Measurements from ENCODE around the gene TENT5C. TPM values are rescaled to one million over a fixed set of nuclear protein-coding genes. Genes with fewer than 3 reads are reported as not detected.

The TENT5C gene
- total RNA-seq, 1 experiment from 2014 or later = 1.4 TPM

- RAD21 ChIA-PET (ENCODE audit: low non-redundant PET in 1 of 2, low total read pairs in 2 of 2, uncharacterized antibody in 2 of 2, unreplicated experiment in 2 of 2) = no interaction called here
Observed at GRCh38 chr1:117657949-117658660, 52.3 kb downstream of the TENT5C start.

GRCh38 chr1:117658676-117659075 lies 52.8 kb downstream of the TENT5C start:
- Histone ChIP-seq H3K79me2 (ENCODE audit: insufficient read depth, low read length) (no peaks in the 10 kb centered on the region), H3K27ac (ENCODE audit: low read depth, low read length) (no peak overlapping the region), H4K20me1 (ENCODE audit: insufficient read depth) (no peaks in the 10 kb centered on the region), H3K36me3 (ENCODE audit: control insufficient read depth in 1 of 2, insufficient read depth in 2 of 2, low read length in 2 of 2) (no peaks in the 10 kb centered on the region), H3K9me3 (ENCODE audit: control insufficient read depth in 1 of 2, insufficient read depth in 1 of 2, low read depth in 1 of 2, low read length in 2 of 2) (no peaks in the 10 kb centered on the region), H3K4me3 (replicated peaks in 1 of 2; ENCODE audit: low read depth in 1 of 2, low read length in 2 of 2) (no peak overlapping the region), H3K27me3 (ENCODE audit: insufficient read depth, low read length) (no peaks in the 10 kb centered on the region), H3K4me2 (ENCODE audit: low read length) (no peak overlapping the region), H3K4me1 (ENCODE audit: control insufficient read depth in 1 of 2, insufficient read depth in 2 of 2, low read length in 2 of 2) (peaks cover 5 to 10% of the 10 kb centered on the region in 2 experiments), H3K9me2 (ENCODE audit: insufficient read depth) (no peaks in the 10 kb centered on the region), H2AFZ (ENCODE audit: low read depth, low read length, poor library complexity, severe bottlenecking) (no peak overlapping the region), H3K9ac (ENCODE audit: low read length) (no peak overlapping the region)
- DNase-seq (ENCODE audit: low read depth, low spot score) (no peak), ATAC-seq (no peak)
- POLR2A ChIA-PET = no interaction called here
- intact Hi-C loops (cut with micrococcal nuclease) = no loop called here
- RAD21 ChIA-PET (ENCODE audit: low non-redundant PET in 1 of 2, low total read pairs in 2 of 2, uncharacterized antibody in 2 of 2, unreplicated experiment in 2 of 2) = no interaction called here
- no TSS peak for BruUV-seq (replicated peaks)
- CTCF ChIA-PET = no interaction called here
- TF ChIP-seq JUND (IDR thresholded peaks at IDR 0.05) (no peak), CEBPB (IDR thresholded peaks at IDR 0.05; ENCODE audit: low read depth) (no peak), SP1 (IDR thresholded peaks at IDR 0.05; ENCODE audit: low read depth) (no peak), ZBTB33 (IDR thresholded peaks at IDR 0.05; ENCODE audit: extremely low read depth, insufficient replicate concordance, low read length) (no peak), ZNF274 (IDR thresholded peaks at IDR 0.05; ENCODE audit: low read depth, low read length) (no peak), FOSL1 (IDR thresholded peaks at IDR 0.05; ENCODE audit: low read depth) (no peak), CTCF (IDR thresholded peaks at IDR 0.05 in 2 of 3, conservative IDR thresholded peaks at IDR 0.05 in 1 of 3; ENCODE audit: borderline replicate concordance in 1 of 3, insufficient read depth in 1 of 3, low read depth in 2 of 3, low read length in 2 of 3) (no peak), EZH2 (IDR thresholded peaks at IDR 0.05) (no peak)

More at GRCh38 chr1:117657949-117658660, 52.3 kb downstream of the TENT5C start:
- no peak overlapping the region for H3K9ac ChIP-seq (ENCODE audit: low read length)
- H4K20me1 ChIP-seq (ENCODE audit: insufficient read depth) = no peaks in the 10 kb centered on the region
- H3K9me3 ChIP-seq (ENCODE audit: control insufficient read depth in 1 of 2, insufficient read depth in 1 of 2, low read depth in 1 of 2, low read length in 2 of 2) = no peaks in the 10 kb centered on the region
- H3K4me3 ChIP-seq (replicated peaks in 1 of 2; ENCODE audit: low read depth in 1 of 2, low read length in 2 of 2) = no peak overlapping the region
- no peaks in the 10 kb centered on the region for H3K36me3 ChIP-seq (ENCODE audit: control insufficient read depth in 1 of 2, insufficient read depth in 2 of 2, low read length in 2 of 2)
- no peak for ATAC-seq
- ChIA-PET CTCF (no interaction called here), POLR2A (no interaction called here)
- no peaks in the 10 kb centered on the region for H3K9me2 ChIP-seq (ENCODE audit: insufficient read depth)
- H3K79me2 ChIP-seq (ENCODE audit: insufficient read depth, low read length) = no peaks in the 10 kb centered on the region
- H3K4me2 ChIP-seq (ENCODE audit: low read length) = no peak overlapping the region
- H3K27ac ChIP-seq (ENCODE audit: low read depth, low read length) = no peak overlapping the region
- no peak for TF ChIP-seq POLR2AphosphoS5 (IDR thresholded peaks at IDR 0.05; ENCODE audit: low read depth, low read length)
- TF ChIP-seq CEBPB (IDR thresholded peaks at IDR 0.05; ENCODE audit: low read depth) = no peak
- no peak for TF ChIP-seq ATF3 (IDR thresholded peaks at IDR 0.05)
- no peak for TF ChIP-seq ZFX (IDR thresholded peaks at IDR 0.05)
- TF ChIP-seq EZH2 (IDR thresholded peaks at IDR 0.05) = no peak
- TF ChIP-seq SP1 (IDR thresholded peaks at IDR 0.05; ENCODE audit: low read depth) = no peak
- intact Hi-C loops (cut with micrococcal nuclease) = no loop called here
- no peak for DNase-seq (ENCODE audit: low read depth, low spot score)
- H3K4me1 ChIP-seq (ENCODE audit: control insufficient read depth in 1 of 2, insufficient read depth in 2 of 2, low read length in 2 of 2) = peaks cover 5 to 10% of the 10 kb centered on the region in 2 experiments
- H3K27me3 ChIP-seq (ENCODE audit: insufficient read depth, low read length) = no peaks in the 10 kb centered on the region
- BruUV-seq (replicated peaks) = no TSS peak
- no peak overlapping the region for H2AFZ ChIP-seq (ENCODE audit: low read depth, low read length, poor library complexity, severe bottlenecking)
